Measurements from ENCODE around the gene RPL10. TPM values are rescaled to one million over a fixed set of nuclear protein-coding genes. Genes with fewer than 3 reads are reported as not detected.
"Not testable (repeated sequence)": the region's sequence is repeated elsewhere in the genome, so short reads cannot be mapped to it uniquely, and the experiment has no call there.

Gene RPL10
- total RNA-seq, 1 donor from 2014 or later = 2,565 TPM

- peak; percentile 4 for ATAC-seq
Measured at GRCh38 chrX:154378059-154378798, 19.9 kb upstream of the RPL10 start.

- peak; percentile 91 for ATAC-seq
Measured at GRCh38 chrX:154378799-154379568, 19.2 kb upstream of the RPL10 start, which contains the start of gene EMD. Gene EMD, plus strand, starts transcription at chrX:154379295. Its CDS starts 190 bp downstream, at chrX:154379485.

GRCh38 chrX:154379569-154379951 is 18.6 kb upstream of the RPL10 start:
- ATAC-seq = no peak

- ATAC-seq = no peak
Measured at GRCh38 chrX:154380153-154380552, 18.0 kb upstream of the RPL10 start.

- ATAC-seq = no peak
Measured at GRCh38 chrX:154380787-154381186, 17.4 kb upstream of the RPL10 start.

GRCh38 chrX:154381271-154381670 is 16.9 kb upstream of the RPL10 start:
- ATAC-seq = no peak

- no peak for ATAC-seq
Measured at GRCh38 chrX:154382483-154383069, 15.6 kb upstream of the RPL10 start.

- no peak for ATAC-seq
Measured at GRCh38 chrX:154383359-154384283, 14.6 kb upstream of the RPL10 start.

GRCh38 chrX:154384284-154384892 is 13.8 kb upstream of the RPL10 start:
- ATAC-seq = no peak

- ATAC-seq = peak; percentile 55
Measured at GRCh38 chrX:154388094-154388493, 10.1 kb upstream of the RPL10 start.

GRCh38 chrX:154388649-154389048 is 9.5 kb upstream of the RPL10 start:
- ATAC-seq = not testable (repeated sequence)

- peak; percentile 87 for ATAC-seq
Measured at GRCh38 chrX:154389812-154390747, 8.1 kb upstream of the RPL10 start.

- not testable (repeated sequence) for ATAC-seq
Measured at GRCh38 chrX:154396363-154396762, 1.8 kb upstream of the RPL10 start.

GRCh38 chrX:154396973-154397887 is 947 bp upstream of the RPL10 start:
- ATAC-seq = peak; percentile 74

- ATAC-seq = peak; percentile 58
Measured at GRCh38 chrX:154398668-154399526, 720 bp downstream of the RPL10 start.

- no peak for ATAC-seq
Measured at GRCh38 chrX:154399527-154400368, 1.6 kb downstream of the RPL10 start.

- ATAC-seq = not testable (repeated sequence)
Measured at GRCh38 chrX:154400369-154400817, 2.2 kb downstream of the RPL10 start.

Data from esophagus mucosa (tissue), 1 donor.